ENCODE results near the gene ATF7IP.
"Not testable (repeated sequence)": the region's sequence is repeated elsewhere in the genome, so short reads cannot be mapped to it uniquely, and the experiment has no call there.

DNA sequence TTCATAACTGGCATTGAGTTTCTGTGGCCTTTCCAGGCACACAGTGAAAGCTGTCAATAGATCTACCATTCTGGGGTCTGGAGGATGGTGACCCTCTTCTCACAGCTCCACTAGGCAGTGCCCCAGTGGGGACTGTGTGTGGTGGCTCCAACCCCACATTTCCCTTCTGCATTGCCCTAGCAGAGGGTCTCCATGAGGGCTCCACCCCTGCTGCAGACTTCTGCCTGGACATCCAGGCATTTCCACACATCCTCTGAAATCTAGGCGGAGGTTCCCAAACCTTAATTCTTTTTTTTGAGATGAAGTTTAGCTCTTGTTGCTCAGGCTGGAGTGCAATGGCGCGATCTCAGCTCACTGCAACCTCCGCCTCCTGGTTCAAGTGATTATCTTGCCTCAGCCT is 14.0 kb upstream of the ATF7IP start:
- TF ChIP-seq, protein P1, sequence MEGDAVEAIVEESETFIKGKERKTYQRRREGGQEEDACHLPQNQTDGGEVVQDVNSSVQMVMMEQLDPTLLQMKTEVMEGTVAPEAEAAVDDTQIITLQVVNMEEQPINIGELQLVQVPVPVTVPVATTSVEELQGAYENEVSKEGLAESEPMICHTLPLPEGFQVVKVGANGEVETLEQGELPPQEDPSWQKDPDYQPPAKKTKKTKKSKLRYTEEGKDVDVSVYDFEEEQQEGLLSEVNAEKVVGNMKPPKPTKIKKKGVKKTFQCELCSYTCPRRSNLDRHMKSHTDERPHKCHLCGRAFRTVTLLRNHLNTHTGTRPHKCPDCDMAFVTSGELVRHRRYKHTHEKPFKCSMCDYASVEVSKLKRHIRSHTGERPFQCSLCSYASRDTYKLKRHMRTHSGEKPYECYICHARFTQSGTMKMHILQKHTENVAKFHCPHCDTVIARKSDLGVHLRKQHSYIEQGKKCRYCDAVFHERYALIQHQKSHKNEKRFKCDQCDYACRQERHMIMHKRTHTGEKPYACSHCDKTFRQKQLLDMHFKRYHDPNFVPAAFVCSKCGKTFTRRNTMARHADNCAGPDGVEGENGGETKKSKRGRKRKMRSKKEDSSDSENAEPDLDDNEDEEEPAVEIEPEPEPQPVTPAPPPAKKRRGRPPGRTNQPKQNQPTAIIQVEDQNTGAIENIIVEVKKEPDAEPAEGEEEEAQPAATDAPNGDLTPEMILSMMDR (IDR thresholded peaks at IDR 0.05): not testable (repeated sequence)
- not testable (repeated sequence) for TF ChIP-seq POLR2AphosphoS5 (IDR thresholded peaks at IDR 0.05; ENCODE audit: insufficient read depth in 1 of 2, low read depth in 1 of 2)

All from vagina (tissue), 2 donors.